Measurements from ENCODE around the gene VPS9D1.
A peak's percentile ranks its signal among the peaks of the same experiment; 100 is the strongest.

VPS9D1 gene

DNA sequence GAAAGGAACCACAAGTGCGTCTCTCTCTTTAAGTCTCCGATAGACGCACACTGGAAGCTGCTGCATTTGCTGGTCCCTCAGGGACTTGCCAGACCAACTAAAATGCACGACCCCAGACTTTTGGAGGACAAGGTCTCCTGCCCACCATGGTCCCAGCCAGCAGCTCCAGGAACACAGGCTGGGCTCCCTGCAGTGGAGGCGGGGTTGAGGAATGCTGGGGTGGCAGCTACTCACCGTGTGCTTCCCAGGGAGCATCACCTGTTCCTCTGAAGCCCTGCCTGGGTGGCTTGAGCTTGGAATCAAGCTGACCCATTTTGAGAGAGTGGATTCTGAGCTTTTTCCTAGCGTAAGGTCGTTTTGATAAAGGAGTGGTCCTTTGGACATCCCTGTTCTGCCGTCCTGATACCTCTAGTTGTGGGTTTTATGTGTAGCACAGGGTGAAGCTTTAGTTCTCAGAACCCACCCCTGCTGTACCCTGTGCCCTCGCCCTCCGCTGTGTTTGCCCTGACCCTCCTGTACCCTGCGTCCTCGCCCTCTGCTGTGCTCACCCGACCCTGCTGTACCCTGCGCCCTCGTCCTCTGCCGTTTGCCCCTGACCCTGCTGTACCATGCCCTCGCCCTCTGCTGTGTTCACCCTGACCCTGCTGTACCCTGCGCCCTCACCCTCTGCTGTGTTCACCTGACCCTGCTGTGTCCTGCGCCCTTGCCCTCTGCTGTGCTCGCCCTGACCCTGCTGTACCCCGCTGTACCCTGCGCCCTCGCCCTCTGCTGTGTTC is 11.6 kb upstream of the VPS9D1 start:
- DNase-seq, result no peak

DNA sequence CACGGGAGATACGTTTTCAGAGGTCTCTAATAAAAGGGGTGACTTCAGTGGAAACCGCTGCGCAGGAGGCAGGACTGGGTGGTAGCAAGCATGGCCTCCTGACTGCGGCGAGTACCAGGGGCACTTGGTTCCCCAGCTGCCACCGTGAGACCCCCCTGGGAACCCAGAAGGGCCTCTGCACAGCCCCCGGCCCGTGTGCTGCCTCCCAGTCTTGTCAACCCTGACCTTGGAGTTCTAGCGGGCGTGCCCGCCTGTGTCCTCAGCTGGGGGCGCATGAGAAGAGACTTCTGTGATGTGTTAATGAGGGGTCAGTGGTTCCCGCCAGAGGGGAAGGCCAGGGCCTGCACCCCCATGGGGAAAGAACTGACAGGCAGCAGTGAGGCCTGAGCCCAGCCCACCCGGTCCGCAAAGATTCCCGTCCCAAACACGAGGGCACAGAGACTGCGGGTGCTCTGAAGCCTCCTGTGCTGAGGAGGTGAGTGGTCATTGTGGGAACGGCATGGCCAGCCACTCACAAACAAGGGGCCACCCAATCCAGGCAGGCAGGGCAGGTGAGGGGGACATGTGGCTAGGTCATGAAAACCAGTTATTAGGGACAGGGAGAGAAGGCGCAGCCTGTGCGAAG is 10.0 kb upstream of the VPS9D1 start:
- no peak for DNase-seq

DNA sequence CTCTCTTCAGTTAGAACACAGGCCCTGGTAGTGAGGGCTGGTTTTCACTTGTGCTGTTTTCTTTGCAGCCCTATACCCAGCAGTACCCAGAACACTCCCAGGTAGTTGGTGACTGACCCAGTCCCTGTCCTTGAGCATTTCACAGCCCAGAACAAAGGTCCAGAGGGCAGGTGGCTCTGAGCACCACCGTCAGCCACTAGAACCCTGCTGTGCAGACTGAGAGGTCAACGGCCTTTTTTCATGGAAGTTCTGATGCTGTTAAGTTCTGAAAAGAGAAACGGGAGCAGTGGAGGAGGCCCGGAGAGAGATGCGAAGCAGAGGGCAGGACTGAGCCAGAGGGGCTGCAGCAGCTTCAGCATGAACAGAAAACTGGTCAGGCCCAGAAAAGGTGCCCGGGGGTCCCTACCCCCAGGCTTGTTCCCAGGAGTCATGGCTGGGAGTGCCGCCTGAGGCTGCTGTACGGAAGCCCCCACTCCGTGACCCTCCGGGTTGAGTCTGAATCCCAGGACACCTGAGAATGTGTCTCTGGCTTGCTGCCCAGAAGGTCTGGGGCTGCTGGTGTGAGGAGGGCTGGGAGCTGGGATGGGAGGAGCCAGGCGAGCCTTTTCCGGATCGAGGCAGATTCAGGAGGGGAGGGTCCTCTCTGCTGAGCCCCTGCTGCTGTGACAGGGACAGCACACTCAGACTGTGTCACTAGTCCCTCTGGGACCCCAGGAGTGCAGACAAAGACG is 9.3 kb upstream of the VPS9D1 start:
- no peak for DNase-seq

DNA sequence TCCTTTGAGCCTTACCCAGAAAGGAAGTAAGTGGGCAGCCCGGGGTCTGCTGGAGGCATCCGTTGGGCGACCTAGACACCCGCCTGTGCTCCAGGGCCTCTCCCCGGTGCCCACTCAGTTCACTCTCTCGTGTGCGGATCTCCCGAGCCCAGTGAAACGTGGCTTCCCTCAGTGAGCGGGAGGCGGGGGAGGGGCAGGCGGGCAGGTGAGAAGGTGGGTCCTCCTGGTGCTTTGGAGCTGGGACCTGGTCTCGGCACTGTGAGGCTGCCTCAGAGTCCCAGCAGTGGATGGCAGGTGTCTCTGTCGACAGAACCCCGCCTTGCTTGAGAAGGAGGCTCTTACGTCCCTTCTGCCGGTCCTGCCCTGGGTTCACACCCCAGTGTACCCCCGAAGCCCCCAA is 8.6 kb upstream of the VPS9D1 start:
- no peak for DNase-seq

DNA sequence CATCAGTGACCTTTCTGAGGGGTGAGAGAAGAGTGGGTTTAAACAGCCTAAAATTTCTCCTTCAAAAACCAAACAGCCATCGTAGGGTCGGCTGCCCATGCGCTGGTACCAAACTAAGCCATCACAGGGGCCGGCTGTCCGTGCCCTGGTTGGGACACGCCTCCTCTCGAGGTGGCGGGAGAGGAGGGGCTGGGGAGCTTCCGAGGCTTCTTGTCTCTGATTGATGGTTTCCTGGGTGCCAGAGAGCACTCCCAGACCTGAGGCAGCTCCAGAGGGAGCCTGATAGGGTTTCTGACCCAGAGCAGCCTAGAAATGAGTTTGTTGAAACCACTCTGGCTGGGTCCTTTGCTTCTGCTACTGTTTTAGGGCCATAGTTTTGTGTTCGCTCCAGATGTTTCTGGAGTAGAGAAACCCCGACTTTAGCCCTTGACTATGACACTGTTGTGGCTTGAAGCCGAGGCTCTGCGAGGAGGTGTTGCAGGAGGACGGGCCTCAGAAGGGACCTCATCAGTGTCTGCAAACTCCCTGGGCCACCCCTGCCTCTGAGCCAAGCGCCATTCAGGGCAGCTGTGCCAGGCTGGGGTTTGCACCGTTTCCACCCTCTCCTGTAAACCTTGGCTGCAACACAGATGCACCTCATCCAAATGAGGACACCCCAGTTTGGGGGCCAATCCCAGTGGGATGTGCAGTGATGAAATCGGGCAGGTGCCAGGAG is 6.9 kb upstream of the VPS9D1 start:
- DNase-seq, result no peak

DNA sequence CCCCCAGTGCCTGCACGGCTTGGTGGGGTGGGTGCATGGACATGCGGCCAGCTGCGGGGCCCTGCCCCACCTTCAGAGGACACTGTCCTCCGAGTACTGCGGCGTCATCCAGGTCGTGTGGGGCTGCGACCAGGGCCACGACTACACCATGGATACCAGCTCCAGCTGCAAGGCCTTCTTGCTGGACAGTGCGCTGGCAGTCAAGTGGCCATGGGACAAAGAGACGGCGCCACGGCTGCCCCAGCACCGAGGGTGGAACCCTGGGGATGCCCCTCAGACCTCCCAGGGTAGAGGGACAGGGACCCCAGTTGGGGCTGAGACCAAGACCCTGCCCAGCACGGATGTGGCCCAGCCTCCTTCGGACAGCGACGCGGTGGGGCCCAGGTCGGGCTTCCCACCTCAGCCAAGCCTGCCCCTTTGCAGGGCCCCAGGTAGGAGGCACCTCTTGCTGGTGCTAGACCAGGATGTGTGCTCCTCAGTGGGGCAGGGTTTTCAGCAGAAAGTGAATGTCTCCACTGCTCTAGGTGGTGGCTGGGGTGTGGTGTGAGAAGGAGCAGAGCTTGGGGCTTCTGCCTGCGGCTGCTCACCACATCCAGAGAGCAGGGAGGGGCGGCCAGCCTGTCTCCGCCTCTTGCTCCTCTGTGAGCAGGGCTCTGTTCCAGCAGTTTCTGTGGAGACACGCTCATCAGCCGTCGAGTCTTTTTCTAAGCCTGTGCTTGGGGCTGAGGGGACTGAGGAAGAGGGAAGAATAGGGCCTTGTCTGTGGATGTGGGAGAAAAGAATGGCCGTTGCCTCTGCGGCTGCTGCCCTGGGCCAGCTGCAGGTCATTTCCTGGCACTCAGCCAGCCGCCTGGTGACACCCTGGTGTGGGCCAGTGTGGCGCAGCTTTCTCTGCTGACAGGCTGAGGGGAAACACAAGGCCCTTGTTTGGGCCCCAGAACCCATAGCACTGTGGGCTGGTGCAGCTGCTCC is 2.9 kb upstream of the VPS9D1 start:
- no peak for DNase-seq

DNA sequence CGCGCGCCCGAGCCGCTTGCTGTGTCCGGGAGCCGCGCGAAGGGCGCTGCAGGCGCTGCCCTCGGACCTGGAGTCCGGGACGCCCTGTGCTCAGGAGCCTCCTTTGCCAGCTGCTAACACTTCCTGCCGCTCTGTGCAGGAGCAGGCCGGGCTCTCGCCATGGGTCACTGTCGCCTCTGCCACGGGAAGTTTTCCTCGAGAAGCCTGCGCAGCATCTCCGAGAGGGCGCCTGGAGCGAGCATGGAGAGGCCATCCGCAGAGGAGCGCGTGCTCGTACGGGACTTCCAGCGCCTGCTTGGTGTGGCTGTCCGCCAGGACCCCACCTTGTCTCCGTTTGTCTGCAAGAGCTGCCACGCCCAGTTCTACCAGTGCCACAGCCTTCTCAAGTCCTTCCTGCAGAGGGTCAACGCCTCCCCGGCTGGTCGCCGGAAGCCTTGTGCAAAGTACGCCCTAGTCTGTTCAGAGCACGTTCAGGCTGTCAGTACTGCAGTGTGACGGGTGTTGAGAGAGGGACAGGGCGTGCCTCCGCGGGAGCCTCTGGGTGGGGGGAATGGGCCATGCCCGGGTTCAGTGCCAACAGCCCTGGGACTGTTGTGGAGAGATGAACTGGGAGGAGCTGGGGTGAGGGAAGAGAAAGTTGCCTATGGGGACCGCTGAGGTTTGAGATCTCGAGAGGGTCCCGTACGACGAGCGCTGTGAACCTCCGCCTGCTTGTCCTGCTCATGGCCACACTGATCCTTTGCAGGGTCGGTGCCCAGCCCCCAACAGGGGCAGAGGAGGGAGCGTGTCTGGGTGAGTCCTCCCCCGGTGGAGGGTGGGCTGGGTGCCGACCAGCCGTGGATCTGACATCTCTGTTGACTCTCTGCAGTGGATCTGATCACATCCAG is 1.9 kb upstream of the VPS9D1 start:
- DNase-seq, result no peak

DNA sequence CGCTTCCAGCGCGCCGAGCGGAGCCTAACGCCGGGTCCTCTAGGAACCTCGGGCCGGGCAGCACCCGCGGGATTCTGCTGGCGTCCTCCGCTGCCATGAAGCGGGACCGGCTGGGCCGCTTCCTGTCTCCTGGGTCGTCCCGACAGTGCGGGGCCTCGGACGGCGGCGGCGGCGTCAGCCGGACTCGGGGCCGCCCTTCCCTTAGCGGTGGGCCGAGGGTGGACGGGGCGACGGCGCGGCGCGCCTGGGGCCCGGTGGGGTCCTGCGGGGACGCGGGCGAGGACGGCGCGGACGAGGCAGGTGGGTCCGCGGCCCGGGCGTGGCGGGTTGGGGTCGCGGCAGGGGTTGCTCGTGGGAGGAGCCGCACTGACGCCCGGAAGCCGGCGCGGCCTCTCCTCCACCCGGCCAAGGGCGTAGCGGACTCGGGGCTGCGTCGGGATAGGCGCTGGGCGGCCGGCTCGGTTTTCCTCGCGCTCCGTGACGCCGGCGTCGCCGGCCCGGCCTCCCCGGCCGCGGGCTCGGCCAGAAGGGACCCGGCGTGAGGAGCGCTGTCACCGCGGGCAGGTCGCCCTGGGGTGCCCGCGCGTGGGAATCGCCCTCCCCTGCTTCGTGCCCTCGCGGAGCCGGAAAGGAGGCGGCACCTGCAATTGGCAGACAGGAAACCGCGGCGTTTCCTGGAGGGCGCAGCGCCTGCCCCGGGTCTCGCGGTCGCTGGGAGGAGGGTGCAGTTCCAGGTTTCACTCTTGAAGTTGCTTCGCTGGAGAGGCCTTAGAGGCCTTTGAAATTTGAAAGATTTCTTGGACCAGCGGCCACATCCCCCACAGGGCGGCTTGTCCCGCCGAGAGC is 1.1 kb upstream of the VPS9D1 start:
- peak; percentile 85 for DNase-seq

DNA sequence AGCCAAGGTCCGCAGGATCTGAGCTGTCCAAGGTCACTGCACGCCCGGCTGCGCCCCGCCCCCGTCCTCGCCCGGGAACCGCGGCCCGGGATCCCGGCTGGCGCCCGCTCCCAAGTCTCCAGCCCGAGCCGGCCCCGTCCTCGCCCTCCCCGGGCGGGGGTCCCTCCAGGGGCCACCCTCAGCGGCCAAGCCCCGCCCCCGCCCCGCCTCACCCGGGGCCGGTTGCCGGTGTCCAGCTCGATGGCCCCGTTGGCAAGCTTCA is 216 bp downstream of the VPS9D1 start:
- no peak for DNase-seq

DNA sequence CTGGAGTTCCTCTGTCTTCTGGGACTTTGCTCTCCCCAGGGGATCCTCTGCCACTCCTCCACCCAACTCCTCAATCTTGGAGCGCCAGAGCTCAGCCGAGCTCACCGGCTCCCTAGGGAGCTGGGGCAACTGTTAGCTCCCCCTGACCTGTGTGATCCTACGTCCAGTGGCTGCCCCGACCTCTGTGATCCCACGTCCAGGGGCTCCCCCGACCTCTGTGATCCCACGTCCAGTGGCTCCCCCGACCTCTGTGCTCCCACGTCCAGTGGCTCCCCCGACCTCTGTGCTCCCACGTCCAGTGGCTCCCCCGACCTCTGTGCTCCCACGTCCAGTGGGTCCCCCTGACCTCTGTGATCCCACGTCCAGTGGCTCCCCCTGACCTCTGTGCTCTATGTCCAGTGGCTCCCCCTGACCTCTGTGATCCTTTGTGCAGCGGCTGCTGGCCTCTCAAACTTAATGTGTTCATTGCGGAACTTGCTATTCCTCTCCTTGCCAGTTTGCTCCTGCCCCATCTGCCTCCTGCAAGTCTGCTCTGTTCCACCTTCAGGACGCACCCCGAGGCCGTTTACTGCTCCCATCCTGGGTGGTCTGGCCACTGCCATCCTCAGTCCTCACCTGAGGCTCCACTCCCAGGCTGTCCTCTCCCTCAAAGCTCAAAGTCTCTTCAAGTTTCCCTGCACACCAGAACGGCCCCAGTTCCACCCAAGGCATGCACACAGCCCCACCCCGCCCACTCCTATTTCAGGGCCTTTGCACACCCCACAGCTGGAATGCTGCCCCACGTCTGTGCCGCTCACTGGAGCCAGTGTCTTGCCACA is 2.8 kb downstream of the VPS9D1 start:
- DNase-seq, result no peak

DNA sequence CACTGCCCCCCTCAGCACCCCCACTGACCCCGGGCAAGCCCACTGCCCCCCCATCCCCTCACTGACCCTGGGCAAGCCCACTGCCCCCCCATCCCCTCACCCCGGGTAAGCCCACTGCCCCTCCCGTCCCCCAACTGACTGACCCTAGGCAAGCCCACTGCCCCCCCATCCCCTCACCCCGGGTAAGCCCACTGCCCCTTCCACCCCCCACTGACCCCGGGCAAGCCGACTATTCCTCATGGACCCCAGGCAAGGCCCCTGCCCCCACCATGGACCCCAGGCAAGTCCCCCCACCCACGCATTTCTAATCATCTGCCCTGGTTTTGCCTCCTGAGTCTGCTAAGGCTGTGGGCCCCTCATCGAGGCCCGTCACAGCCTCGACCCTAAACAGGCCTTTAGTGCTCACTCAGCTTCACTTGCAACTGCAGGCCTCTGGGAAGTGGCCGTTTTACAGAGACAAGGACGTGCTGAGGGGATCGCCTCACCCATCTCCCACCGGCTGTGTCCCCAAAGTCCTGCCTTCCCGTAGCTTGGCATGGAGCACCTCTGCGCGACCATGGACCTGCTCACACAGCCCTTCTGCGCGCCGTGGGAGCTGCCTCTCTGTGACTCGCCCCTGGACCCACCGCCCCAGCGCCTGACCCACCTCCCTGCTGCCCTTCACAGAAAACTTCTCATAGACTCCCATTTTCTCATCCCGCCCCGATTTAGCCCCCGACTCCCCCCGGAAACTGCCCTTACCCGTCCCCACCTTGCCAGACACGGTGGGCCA is 3.6 kb downstream of the VPS9D1 start:
- DNase-seq, result no peak

DNA sequence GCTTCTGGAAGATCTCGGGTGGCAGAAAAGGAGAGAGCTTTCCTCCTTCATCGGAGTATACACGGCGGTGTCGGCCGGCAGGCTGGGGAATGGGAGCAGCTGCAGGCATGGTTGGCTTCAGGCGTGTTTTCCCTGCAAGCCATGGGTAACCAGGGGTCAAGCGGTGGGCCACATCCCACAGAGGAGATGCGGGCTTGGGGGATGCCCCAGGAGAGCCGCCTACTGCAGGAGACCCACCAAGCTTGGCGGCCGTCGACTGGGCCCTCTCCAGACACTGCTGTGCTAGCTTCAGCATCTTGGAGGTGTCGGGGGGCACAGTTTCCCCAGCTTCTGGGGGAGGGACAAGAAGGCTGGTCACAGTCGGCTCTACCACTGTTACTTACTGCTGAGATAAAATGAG is 4.2 kb downstream of the VPS9D1 start:
- DNase-seq, result no peak

DNA sequence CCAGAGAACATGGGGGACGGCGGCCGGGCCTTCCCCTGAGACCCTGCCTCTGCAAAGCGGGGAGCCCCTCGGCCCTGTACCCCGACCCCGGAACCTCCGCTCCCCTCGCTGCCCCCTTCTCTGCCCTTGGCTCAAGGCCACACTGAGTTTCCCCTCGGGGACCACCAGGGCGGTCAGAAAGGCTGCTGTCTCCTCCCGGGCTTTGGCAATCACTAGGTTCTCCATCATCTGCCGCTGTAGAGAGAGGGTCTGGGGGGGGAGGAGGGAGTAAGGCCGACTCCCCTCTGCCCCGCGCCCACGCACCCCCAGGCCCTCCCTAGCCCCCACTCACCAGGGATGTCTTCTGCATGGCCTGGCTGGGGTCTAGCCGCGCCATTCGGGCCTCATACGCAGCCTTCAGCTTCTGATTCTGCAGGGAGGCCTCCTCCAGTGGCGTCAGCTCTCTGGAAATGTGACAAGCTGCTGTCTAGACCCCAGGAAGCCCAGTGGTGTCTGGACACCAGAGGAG is 8.4 kb downstream of the VPS9D1 start:
- DNase-seq, result no peak

DNA sequence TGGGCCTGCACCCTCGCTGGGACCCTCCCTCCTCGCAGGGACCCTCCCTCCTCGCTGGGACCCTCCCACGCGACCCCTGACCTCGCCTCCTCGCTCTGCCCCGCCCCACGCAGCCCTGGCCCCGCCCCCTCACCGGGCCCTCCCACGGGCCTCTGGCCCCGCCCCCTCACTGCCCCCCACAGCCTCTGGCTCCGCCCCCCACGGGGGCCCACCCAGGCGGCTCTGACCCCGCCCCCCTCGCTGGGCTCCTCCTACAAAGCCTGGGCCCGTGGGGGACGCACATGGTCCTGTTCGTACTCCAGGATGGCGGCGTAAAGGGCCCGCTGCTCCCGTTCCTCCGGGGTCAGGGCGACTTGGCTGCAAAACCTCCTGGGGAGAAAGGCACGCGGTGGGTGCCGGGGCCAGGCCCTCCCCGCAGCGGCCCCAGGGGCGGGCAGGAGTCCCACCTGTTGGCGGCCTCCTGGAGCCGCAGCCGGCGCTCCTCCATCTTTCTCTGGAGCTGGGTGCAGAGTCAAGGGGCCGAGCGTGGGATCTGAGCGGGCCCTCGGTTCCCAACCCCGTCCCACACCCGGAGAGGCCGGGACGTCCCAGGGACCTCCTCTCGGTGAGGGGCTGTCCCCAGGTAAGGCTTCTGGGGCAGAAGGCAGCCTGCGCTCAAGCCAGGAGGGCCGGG is 9.0 kb downstream of the VPS9D1 start:
- peak; percentile 59 for DNase-seq

DNA sequence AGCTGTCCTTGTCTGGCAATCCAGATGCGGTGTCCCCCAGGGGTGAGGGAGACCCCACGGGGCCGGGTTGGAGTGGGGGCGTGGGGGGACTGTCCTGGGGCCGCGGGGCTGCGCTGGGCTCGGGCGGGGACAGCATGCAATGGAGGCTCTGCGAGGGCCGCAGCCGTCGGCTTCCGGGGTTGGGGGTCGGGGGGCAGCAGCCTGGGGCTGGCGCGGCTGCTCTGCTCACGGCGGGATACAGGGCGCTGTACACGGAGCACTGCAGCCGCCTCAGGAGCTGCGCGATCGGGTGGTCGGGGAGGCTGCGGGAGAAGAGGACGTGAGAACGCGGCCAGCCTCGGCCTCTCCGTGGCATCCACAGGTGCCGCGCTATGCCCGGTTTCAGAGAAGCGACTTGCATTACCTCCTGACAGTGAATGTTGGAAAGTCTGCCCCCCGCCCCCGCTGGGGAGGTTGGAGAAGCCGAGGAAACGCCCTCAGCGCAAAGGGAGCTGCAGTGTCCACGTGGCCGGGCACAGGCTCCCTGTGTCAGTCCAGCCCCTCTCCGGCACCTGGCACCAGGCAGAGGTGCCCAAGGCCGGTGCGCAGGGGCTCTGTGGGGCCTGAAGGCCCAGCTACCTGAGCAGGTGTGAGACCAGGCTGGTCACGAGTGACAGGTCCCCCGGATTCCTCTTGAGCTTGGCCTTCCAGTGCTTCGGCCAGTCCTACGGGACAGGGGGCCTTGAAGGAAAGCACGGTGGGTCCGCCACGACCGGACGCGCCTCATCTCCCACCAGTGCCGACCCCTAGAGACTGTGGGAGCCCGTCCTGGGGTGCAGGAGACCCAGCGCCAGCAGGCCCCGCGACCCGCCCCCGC is 9.8 kb downstream of the VPS9D1 start:
- DNase-seq, result no peak

DNA sequence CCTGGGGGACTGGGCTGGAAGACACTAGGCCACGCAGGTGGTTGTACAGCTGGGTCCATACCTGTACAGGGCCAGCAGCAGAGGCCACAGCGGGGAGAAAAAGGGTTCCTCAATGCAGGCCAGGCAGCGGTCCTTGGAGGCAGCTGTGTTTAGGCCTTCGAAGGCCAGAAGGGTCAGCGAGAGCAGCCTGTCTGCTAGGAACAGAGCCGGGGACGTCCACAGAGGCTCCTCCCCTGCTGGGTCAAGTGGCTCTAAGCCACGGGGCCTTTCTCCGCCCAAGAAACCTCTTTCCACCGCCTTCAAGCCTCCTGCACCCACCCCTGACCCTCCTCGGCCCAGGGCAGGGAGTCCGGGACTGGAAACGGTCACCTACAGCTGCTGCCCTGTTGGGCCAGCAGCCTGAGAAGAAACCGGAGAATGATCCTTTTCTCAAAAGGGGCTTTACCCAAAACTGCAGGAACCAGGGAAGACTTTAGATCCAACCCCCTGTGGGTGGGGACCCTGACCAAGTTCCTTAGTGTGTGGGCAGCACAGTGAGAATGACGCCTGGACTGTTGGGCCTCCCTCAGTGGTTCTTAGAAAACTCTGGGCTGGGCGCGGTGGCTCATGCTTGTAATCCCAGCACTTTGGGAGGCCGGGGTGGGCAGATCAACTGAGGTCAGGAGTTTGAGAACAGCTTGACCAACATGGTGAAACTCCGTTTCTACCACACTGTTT is 10.8 kb downstream of the VPS9D1 start:
- no peak for DNase-seq
